NOMO-1 treated with DMSO at 0.1 percent for 48 hours (cell line): Measurements from ENCODE around the gene RHEB.
A peak's percentile ranks its signal among the peaks of the same experiment; 100 is the strongest.

ENCODE experiments used
- DNase-seq: peaks from one replicate; lab custom pipeline; 2025; ENCODE audit not compliant: unreplicated experiment; lab: John Stamatoyannopoulos, UW

RHEB gene

GRCh38 chr7:151451626-151452571 is 67.8 kb downstream of the RHEB start:
- no peak for DNase-seq

- DNase-seq, result no peak
Observed at GRCh38 chr7:151451156-151451555, 68.5 kb downstream of the RHEB start.

GRCh38 chr7:151449990-151450389 is 69.7 kb downstream of the RHEB start:
- DNase-seq, result no peak

- peak; percentile 46 for DNase-seq
Observed at GRCh38 chr7:151448261-151449252, 71.1 kb downstream of the RHEB start.

- no peak for DNase-seq
Observed at GRCh38 chr7:151447901-151448260, 71.8 kb downstream of the RHEB start.

- no peak for DNase-seq
Observed at GRCh38 chr7:151447312-151447711, 72.4 kb downstream of the RHEB start.

GRCh38 chr7:151446412-151446811 is 73.3 kb downstream of the RHEB start:
- DNase-seq, result no peak

GRCh38 chr7:151444632-151445031 is 75.1 kb downstream of the RHEB start:
- no peak for DNase-seq

- no peak for DNase-seq
Observed at GRCh38 chr7:151442776-151443496, 76.8 kb downstream of the RHEB start.

GRCh38 chr7:151440799-151441445 is 78.8 kb downstream of the RHEB start:
- no peak for DNase-seq

GRCh38 chr7:151439855-151440798 is 79.6 kb downstream of the RHEB start, which contains the start of gene CRYGN:
Gene CRYGN (minus strand): TSS chr7:151440141. CDS start chr7:151439917, 224 bp downstream.
- no peak for DNase-seq

- no peak for DNase-seq
Observed at GRCh38 chr7:151438864-151439601, 80.7 kb downstream of the RHEB start.

- DNase-seq, result no peak
Observed at GRCh38 chr7:151437866-151438516, 81.7 kb downstream of the RHEB start.

GRCh38 chr7:151437159-151437553 is 82.5 kb downstream of the RHEB start:
- no peak for DNase-seq

- DNase-seq, result no peak
Observed at GRCh38 chr7:151436446-151437158, 83.1 kb downstream of the RHEB start.

- DNase-seq, result no peak
Observed at GRCh38 chr7:151435971-151436370, 83.7 kb downstream of the RHEB start.

GRCh38 chr7:151435103-151435916 is 84.4 kb downstream of the RHEB start:
- DNase-seq, result no peak
